Retina (tissue), 1 donor: ENCODE data around the gene TNNT3.

Source experiments
- DNase-seq: peaks from one replicate; pipeline ENCODE4 v3.0.0-alpha.2; 2016

Gene TNNT3

DNA sequence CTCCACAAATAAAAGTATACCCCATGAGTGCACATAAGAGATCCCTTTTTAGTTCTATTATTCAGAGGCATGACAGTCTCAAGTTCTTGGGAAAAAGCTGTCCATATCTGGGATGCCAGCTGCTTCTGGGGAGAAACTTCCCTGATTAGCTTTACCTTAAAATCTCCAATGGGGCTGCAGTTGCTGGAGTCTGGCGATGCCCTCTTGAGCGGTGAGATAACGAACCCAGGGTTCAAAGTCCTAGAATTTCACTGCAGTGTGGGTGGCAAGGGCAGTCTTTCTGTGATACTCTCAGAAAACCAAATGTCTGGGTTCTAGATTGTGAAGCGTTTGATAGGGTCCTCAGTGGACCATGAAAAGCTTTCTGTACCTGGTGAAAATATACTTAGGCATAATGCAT, 20.4 kb upstream of the TNNT3 start:
- DNase-seq: no peak

DNA sequence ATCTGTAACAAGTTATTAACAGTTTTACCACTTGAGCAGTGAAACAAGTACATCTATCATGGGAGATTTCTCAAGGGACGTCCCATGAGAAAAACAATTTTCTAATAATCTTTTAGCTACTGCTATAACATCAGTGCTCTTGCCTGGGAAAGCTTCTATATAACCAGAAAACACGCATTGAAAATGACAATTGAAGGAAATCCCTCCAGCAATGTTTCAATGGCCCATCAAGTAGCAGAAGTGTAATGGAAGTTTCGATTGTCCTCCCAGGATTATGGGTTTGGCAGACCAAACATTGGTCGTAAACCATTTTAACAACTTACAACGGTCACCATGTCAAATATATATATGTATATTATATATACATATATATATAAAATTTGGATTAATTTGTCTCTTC, 19.8 kb upstream of the TNNT3 start:
- no peak for DNase-seq

DNA sequence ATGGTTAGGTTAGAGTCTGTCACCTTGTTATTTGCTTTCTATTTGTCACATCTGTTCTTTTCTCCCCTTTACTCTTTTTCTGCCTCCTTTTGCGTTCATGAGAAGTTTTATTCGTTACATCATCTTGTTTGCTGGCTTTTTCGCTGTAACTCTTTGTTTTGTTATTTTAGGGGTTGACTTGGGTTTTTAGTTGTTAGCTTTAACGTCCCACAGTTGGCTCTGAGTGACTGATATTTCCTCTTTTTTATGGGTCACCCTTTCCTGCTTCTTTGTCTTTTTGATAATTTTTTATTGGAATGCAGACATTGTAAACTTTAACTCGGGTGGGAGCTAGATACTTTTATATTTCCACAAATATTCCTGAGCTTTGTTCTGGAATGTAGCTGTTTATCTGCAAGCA, 13.3 kb upstream of the TNNT3 start:
- DNase-seq: no peak

DNA sequence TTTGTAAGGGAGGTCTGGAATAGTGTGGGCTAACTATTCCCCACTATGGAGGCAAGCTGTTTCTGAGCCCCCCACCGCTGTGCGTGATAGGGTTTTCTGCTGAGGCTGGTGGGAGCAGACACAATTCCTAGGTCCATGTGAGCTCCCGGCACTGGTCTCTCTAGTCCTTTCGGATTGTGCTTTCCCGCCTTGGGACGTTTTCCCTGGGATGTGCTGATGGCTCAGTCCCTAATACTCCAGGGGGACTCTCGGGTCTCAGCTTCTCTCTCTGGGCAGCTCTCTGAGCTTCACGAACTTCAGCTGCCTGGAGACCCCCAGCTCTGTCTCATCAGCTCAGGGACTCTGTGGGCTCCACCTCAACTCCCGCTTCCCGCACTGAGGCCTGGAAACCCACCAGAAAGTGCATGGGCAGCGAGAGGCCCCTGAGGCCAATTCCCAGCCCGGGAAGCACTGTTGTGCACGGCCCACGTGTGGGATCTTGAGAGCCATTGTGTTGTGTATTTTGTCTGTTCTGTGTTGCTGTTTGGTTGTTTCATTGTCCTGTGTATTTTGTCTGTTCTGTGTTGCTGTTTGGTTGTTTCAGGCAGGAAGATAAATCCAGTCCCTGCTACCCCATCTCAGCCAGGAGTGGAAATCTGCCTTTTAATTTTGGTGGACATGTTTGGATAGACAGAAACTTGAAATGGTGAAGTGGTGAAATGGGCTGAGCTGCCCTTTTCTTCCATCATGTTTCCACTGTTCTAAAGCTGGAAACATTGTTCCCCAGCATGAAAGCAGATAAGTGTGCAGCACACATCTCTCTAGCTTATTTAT, 12.7 kb upstream of the TNNT3 start:
- DNase-seq: no peak

DNA sequence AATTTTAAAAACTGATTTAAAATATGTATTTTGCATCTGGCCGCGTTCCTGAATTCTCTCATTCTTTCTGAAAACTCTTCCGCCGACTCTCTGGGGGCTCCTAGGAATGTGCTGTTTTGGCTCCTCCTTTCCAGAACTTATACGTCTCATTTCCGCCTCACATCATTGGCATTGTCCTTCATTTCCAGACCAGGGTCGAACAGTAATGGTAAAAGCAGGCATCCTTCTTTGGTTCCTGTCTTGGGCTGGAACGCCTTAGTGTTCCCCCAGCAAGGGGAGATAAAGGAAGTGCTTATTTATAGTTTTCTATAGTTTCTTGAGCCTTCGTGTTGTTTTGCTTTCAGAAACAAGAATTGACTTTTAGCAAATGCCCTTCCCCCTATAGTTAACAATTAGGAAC, 10.9 kb upstream of the TNNT3 start:
- no peak for DNase-seq

DNA sequence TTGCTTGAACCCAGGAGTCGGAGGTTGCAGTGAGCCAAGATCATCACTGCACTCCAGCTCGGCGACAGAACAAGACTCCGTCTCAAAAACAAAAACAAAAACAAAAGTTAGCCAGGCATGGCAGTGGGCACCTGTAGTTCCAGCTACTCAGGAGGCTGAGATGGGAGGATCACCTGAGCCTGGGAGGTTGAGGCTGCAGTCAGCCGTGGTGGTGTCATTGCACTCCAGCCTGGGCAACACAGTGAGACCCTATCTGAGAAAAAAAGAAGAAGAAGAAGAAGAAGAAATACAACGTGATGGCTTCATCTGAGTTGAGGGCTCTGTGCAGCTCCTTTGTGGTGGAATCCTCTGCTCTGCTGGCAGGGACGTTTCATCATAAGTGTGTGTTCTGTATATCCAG, 10.0 kb upstream of the TNNT3 start:
- no peak for DNase-seq

DNA sequence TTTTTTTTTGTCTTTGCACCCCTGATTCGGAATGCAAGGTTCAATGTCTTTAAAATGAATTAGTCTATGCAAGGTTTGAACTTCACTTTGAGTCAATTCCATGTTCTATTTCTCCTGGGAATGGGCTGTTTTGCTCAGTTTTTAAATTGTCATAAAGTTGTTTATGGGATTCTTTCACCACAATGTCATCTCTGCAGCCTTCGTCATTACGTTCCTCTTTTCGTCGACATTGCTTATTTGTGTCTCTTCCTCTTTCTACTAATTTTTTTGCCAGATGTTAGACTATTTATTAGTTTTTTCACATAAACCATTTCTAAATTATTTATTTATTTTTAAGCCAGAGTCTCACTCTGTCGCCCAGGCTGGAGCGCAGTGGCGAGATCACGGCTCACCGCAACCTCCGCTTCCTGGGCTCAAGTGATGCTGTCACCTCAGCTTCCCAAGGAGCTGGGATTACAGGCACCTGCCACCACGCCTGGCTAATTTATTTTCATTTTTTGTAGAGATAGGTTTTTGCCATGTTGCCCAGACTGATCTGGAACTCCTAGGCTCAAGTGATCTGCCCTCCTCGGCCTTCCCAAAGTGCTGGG, 7.1 kb upstream of the TNNT3 start:
- no peak for DNase-seq

DNA sequence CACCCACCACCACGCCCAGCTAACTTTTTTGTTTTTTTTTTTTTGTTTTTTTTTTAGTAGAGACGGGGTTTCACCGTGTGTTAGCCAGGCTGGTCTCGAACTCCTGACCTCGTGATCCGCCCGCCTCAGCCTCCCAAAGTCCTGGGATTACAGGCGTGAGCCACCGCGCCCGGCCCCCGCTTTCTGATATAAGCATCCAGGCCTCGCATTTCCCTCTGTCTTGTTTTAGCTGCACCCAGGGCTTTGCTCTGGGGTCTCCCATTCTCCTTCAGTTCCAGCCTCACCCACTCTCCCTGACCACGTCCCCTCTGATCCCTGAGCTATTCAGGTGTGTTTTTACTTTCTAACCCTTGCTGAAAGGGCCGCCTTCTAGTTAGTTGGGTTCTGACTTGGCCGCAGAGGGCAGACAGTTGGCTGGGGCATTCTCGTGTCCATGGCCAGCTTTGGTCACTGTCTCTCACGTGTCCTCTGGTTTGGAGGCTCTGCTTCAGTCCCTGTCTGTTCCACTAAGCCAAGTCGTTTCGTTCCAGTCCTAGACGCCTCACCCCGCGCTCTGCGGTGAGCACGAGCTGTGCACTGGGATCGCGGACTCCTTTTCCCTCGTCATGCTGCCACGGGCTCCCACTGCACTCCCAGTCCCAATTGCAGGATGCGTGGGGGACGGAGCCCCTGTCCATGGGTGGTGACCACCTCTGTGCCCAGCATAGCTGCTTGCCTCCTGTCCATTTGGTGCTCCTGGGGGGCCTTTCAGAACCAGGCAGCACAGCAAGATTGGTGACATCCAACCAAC, 6.0 kb upstream of the TNNT3 start:
- no peak for DNase-seq

DNA sequence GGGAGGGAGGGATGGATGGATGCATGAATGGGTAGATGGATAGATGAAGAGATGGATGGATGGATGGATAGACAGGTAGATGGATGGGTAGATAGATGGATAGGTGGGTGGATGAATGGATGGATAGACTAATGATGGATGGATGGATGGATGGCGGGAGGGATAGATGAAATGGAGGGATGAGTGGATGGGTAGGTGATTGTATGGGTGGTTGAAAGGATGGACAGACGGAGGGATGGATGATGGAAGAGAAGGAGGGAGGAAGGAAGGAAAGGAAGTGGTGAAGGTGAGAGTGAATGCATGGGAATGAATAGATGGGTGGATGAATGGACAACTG, 3.7 kb upstream of the TNNT3 start:
- DNase-seq: no peak

DNA sequence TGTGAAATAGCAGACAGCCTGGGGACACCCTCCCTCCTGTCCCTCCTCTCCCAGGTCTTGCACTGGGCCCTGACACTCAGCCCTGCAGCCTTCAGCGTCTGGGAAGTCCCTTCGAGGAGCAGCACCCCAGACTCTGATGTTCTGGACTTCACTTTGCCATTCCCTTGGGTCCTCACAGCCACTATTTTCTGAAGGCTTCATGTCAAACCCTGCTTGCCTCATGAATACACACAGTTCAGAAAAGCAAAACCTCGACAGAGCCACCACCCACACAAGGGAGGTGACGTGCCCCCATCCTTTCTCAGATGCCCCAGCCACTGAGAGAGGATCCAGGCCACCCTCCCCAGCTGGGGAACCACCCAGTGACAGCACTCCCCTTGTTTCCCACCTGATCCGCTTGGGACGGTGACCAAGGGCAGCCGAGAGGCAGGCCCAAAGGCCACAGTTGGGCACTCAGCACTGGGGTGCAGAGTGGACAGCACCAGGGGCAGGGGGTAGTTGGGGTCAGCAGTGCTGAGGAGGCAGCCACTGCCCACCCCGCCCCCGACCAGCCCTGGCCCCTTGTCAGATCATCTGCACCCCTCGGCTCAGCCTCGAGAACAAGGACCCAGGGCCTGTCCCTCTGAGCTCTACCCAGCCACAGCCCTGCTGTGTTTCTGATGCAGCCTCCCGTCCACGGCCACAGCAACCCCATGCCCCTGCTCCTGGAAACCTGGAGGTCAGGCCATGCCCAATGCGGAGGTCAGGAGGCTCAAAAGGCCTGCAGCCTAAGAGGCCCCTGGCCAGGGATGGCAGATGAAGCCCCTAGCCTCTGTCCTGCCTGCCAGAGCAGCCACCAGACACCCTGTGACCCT, 3.1 kb upstream of the TNNT3 start:
- no peak for DNase-seq

DNA sequence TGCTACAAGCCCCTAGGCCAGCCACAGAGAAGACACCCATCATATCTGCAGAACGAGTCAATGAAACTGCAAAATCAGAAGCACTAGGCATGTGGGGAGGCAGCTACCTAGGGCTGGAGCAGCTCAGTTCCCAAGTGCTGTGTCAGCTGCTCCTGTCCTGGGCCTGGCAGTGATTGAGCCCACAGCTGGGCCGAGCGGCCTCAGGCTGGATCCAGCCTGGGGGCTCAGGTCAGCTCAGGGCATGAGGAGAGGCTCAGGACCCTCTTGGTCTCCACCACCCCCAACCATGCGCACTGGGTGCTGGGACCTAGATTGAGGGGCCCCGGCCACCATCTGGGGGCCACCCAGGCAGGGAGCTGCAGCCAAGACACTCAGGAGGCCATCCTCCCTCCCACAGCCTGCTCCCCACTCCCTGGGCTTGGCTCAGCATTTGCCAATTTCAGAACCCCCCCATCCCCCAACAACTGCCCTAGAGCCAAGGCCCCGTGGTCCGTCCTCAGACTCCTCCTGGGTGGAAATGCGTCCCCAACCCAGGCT, 2.4 kb upstream of the TNNT3 start:
- DNase-seq: no peak

DNA sequence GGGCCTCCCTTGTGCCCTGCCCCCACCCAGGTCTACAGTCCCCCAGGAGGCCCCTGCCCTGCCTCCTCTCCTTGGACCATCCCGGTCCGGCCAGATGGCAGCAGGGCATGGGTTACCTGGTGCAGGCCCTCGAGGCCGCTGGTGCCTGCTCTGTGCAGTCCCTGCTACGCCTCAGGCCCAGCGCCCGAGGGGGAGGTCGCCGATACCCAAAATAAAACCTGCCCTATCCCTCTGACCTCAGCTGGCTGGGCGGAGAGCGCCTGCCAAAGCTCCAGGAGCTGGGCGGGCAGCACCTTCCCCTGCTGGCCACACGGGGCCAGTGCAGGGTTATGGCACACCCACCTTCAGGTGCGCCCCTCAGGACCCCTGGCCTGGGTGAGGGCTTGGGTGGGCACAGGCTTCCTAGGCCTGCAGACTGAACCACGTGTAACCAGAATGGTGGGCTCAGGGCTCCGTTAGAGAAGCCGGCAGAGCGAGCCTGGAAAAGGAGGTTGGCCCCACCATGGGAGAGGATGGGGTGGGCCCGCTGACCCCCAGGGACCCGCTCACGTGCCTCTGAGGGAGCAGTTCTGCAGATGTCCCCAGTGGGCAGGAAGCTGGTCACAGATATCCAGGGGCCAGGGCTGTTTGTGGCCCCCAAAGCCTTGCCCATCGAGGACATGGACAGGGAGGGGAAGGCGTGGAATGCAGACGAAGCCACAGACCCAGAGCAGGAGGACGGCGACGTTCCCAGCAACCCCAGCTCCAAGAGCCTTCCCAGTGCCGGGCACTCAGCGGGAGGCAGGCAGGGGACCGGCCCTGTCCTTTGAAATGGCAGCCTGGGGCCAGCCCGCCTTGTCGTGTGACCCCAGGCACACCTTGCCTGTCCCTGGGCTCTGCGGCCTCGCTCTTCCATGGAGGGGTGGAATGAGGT, 1.7 kb upstream of the TNNT3 start:
- DNase-seq: no peak

DNA sequence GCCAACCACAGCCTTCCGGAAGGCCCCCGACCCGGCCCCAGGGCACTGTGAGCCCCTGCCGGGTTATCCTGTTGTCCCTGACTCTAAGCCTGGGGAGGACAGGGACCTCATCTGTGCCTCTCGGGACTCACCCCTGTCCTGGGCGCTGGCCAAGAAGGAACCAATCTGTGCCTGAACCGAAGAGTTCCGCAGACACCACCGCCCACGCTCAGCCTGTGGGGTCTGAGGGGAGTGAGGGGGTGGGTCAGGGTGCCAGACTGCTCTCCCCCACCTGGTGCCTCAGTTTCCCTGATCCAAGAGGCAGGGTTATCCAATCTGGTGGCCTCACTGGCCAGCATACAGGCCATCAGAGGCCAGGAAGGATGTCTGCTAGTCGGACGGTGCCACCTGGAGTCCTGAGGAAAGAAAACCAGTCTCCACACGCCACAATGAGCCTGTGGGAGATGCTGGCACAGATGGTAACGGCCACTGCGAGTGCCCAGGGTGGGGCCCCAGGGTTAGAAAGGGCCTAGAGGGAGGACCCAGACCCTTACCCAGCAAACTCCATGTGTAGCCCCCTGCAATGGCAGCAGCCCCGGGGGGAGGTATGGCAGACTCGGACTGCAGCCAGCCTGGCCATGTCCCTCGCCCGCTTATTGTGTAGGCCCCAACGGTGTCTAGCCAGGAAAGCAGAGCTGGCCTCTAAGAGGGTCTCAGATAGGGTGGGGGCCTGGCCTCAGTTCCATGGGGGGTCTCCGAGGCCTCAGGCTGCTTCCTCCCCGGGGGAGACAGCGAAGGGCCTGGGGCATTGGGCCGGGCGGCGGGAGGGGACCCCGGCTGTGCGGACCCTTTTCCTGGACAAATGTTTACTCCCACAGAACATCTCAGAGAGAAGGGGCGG, 827 bp upstream of the TNNT3 start:
- DNase-seq: no peak

DNA sequence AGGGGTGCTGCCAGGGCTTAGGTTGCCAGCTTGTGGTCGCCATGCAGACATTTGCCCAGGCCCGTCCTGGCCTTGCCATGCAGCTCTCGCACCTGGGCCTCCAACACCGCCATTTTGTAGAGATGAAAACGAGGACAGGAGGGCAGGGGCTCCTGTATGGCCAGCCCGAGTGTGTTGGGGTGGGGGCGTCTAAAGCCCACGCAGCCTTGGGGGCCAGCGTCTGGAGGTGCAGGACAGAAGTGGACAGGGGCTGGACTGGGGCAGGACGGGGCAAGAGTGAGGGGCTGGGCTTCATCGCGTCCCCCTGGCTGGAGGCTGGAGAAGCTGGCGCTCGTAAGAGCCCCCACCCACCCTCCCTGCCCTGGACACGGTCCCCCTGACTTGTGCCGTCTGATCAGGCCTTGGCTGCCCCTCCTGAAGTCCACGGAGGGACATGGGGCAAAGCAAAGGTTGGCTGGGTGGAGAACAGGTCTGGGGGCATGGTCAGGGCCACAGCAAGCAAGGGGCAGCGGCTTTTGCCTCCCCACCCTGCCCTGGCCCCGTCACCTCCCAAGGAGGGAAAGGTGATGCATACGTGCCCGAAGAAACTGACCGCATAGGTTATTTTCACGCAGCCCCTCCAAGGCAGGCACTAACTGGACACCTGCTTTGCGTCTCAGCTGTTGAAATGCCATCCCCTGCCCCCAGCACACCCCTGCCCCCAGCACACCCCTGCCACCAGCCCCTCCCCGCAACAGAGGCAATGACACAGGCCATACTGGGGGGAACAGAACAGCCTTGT, 815 bp downstream of the TNNT3 start:
- no peak for DNase-seq

DNA sequence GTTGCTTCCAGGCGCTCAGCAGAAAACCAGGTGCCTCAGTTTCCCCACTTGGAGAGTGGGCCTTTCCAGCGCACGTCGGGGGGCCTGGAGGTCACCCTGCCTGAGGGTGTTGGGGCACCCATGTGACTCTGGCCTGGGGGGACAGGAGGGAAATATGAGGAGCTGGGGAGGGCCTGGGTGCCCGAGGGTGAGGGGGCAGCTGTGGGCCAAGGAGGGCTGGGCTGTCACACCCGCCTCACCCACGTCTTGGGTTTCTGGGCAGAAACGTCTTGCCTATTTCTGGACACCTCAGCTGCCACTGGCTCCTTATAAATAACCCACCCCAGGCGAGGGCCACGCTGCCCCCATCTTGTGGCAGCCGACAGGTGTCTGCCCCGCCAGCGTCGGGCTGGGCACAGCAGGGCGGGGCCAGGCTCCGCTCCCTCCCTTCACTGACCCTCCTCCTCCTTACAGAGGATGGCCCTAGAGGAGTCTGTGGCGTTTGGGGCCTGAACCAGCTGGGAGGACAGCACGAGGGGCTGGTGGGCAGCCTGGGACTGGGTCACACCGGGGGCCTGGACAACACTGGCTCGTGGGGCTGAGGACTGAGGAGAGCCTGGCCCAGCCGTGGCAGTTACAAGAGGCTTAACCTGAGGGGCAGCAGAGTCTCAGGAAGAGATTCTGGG, 1.5 kb downstream of the TNNT3 start:
- no peak for DNase-seq

DNA sequence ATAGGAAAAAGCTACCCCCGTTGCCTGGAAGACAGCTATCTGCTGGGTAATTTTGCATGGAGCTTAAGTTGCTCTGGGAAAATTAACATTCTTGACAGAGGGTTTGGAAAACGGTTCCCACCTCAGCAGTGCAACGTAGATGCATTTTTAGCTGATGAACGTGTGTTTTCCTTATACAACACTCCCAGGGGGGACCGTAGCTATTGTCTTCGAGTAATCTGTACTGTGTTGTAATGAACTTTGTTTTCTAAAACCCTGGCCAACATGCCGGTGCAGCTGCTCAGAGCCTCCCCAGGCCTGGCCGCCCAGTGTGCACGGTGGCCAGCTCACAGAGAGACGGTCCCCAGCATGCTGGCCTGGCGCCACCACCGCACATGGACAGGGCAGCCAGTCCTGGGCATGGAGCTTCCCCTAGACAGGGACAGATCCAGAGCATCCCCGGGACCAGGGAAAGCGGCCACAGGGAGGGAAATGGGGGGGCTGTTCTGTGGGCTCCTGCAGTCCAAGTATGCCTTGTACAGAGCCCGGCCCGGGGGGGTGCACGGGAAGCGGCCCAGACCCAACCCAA, 2.2 kb downstream of the TNNT3 start:
- DNase-seq: no peak

DNA sequence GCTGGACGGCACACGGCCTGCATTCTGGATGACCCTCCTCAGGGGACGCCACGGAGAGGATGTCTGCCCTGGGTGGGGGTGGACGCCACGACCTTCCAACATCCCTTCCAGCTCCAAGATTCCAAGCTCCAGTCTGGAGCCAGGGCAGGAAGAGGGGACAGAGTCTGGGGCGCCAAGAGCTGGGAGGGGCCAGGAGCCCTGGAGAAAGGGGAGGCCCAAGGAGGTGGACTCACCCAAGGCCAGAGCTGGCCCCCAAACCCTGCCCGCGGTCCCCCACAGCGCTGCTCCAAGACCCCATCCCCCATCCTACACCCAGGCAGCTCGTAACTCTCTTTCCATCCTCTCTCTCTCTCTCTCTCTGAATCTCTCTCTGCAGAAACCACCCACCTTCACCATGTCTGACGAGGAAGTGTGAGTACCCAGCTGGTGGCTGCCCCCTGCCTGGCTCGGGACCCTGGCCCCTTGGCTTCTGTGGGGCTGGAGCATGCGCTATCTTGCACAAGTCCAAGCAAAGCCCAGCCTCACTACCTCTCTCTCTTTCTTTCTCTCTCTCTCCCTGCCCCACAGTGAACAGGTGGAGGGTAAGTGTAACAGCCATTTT, 3.1 kb downstream of the TNNT3 start:
- DNase-seq: no peak

DNA sequence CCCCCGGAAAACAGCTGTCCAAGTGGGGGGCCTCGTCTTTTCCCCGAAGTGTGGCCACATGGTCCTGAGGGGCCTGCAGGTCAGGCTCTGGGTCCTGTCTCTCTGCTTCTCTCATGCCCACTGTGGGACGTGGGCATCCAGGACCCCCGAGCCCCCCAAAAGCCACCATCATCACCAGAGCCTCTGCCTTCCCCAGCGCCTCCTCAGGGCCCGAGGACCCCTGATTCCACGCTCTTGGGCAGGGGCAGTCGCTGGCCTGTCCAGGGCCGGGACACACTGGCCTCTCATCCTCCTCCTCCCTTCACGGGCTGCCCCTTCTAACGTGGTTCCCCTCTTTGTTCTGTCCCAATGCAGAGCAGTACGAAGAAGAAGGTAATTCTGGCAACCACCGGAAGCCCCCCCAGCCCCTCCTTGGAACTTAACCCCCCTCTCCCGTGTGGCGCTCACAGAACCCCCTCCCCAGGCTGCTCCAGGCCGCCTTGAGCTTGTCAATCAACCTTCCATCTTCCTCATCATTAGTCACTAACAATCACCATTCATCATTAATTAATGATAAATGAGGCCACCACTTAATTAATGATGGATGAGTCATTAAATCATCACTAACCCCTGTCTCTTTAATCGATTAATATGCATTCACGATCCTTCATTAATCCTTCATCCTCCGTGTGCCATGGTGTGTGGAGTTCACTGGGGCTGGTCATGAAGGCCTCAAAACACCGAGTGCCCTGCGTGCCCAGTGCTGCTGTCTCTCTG, 3.9 kb downstream of the TNNT3 start:
- no peak for DNase-seq
